HG02588 (cell line): ENCODE measurements around the gene RALB.

Experiments
- ATAC-seq: cut with Tn5 transposase; IDR thresholded peaks from one replicate; pipeline ENCODE4 v1.9.1; 2021; ENCODE audit warnings: mild to moderate bottlenecking, moderate library complexity; ENCODE audit not compliant: unreplicated experiment

RALB gene

GRCh38 chr2:120252225-120253020, at the start of gene RALB:
RALB (plus strand) TSS chr2:120252852; CDS start chr2:120278665, 25,813 bp downstream.
- ATAC-seq = peak; percentile 93

GRCh38 chr2:120203251-120204021, 49.2 kb upstream of the RALB start:
- ATAC-seq = no peak

GRCh38 chr2:120204022-120204405, 48.6 kb upstream of the RALB start:
- no peak for ATAC-seq

- ATAC-seq = no peak
Measured at GRCh38 chr2:120204417-120204816, 48.2 kb upstream of the RALB start.

DNA sequence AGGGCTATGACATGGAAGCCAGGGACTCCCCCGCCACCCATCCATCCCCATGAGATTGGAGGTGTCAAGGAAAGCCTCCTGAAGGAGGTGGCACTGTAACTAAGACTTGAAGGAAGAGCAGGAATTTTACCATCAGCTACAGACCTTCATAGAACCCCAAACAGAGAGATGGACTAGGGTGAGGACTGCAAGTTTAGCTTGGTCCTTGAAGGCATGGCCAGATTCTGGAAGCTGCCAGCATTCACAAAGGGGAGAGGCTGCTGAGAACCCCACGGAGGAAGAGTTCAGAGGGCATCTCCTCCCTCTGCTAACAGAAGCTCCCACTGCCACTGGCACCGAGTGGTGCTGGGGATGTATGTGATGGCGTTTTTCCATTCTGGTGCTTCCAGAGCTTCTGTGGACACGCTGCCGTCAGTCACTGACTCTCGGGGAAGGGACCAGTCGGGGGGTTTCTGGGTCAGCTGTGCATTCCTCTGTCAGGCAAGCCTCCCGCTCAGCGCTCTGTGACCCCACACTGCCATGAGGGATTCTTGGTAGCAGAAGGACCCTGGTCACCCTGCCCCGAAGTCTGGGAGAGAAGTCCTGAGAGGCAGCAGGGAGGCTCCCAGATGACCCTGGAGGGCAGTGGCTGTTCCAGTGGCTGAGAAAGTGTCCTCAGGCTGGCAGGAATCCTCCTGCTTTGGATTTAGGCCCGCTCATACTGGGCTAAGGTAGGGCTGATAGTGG, 47.5 kb upstream of the RALB start:
- ATAC-seq = no peak

GRCh38 chr2:120206022-120206581, 46.5 kb upstream of the RALB start:
- no peak for ATAC-seq

- ATAC-seq = no peak
Measured at GRCh38 chr2:120208381-120209353, 44.0 kb upstream of the RALB start.

GRCh38 chr2:120209427-120210269, 43.0 kb upstream of the RALB start:
- ATAC-seq = no peak

DNA sequence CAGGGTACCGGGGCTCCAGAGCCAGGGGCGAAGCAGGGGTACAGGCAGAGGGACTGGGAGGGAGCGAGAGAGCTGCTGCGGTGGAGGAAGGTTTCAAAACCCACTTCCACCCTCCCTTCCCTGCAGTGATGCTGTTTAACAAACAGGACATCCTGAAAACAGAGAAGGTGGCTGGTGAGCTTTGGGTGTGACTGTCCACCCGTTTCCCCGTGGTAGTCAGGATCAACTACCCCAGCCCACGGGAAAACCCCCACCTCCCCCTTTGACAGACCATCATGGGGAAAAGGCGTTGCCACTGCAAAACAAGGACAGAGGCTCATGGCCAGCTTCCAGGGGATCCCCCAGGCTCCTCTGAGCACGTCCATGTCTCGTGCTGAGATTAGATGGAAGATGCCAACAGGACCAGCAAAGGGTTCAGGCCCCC, 42.4 kb upstream of the RALB start:
- ATAC-seq = no peak

DNA sequence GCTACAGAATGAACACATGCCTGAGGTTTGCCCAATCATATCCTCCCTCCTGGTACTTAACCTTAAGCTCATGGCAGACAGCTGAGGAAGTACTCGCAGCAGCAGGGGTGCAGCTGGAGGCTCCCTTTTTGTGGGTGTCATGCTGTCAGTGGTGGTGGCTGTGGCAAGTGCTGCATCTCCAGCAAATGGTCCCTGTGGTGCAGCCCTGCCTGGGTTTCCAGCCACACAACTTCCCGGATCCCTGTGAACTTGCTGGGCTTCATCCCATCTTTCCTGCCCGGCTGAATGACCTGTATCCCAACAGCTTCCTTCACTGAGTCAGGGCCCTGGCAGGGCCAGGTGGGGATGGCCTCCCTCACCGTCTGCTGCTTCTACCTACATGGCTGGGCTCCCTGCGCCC, 34.5 kb upstream of the RALB start:
- ATAC-seq = no peak

DNA sequence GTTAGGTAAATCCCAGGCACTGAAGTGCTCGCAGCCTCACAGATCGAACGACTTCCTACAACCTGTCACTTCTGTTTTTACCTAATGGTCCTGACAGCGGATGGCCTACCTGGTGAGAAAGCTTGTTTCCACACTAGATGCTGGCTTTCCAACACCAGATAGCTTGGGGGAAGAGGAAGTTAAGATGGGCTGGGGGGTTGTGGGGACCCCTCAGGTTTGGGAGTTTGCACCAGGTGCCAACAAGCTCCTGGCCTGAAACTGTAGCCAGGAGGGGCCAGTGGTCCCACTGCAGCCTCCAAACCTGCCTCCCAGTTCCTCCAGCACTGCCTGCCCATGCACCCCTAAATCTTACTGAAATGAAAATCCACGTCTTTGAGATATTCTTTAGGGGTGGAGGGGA, 33.4 kb upstream of the RALB start:
- ATAC-seq = no peak

- ATAC-seq = no peak
Measured at GRCh38 chr2:120219766-120220165, 32.9 kb upstream of the RALB start.

DNA sequence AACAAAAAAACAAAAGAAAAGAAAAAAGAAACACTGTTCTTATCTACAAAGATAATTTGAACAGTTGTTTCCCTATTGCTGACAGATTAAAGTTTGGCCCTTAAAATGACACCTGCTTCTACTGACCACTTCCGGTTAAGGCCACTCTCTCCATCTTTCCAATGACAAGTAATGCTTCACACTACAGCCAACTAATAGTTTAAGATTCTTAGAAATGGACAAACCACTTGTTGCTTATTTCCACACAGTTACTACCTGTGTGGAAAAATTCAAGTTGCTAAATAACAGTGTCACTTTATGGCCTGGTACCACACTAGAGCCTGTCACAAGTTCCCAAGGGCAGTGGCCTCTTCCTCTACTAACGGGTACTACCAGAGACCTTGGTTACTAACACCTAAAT, 31.9 kb upstream of the RALB start:
- no peak for ATAC-seq

GRCh38 chr2:120221616-120222015, 31.0 kb upstream of the RALB start:
- no peak for ATAC-seq

- ATAC-seq = no peak
Measured at GRCh38 chr2:120222186-120223033, 30.2 kb upstream of the RALB start.

GRCh38 chr2:120223034-120223912, 29.4 kb upstream of the RALB start, which contains the start of gene TMEM185B:
TMEM185B (minus strand) TSS chr2:120223400; CDS start chr2:120222976, 424 bp downstream.
- ATAC-seq = peak; percentile 91

DNA sequence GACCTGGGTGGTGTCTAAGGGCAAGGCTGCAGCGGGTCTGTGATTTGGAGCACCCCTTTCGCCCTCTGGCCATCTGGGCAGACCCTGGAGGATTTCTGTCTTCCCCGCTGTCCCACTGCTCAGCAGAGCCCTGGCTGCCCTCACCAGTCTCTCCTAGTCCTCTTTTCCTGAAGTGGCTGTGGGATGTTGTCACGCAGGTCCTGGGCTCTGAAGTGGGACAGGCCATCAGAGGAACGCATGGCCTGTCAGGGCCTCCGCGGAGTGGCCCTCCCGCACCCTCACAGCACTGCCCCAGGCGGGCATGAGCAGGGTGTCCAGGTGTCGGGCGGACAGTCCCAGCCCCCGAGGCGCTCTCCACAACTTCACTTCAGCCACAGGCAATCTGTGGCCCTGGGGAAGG, 28.4 kb upstream of the RALB start:
- ATAC-seq = no peak
